GM21786 (cell line): ENCODE results near the gene SPATA31E1.
"Not testable (repeated sequence)": the region's sequence is repeated elsewhere in the genome, so short reads cannot be mapped to it uniquely, and the experiment has no call there.

Experiments used
- ATAC-seq: cut with Tn5 transposase; IDR thresholded peaks from one replicate; pipeline ENCODE4 v1.9.1; 2021; ENCODE audit not compliant: unreplicated experiment

Gene SPATA31E1

DNA sequence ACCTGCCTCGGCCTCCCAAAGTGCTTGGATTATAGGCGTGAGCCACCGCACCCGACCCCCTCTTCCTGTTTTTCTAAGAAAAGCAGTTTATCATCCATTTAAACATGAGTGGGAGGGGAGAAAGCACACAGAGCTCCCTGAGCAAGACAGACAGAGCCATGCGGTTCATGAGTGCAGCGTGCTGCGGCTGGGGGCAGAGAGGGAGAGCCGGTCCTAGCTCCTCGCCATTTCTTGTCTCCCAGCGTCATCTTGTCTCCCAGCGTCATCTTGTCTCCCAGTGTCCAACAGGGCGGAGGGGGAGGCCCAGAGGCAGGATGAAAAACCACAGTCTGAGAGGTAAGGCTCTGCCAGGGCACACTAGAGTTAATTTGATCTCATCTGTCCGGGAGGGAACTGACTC is 36.3 kb downstream of the SPATA31E1 start:
- ATAC-seq = not testable (repeated sequence)

DNA sequence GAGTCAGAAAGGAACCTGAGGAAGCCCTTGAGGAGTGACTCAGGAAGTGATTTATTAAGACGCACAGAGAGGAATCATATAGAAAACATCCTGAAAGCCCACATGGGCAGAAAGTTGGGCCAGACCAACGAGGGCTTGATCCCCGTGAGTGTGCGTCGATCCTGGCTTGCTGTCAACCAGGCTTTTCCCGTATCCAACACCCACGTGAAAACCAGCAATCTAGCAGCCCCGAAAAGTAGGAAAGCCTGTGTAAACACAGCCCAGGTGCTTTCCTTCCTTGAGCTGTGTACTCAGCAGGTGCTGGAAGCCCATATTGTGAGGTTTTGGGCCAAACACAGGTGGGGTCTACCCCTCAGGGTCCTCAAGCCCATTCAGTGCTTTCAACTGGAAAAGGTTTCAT is 38.9 kb downstream of the SPATA31E1 start:
- ATAC-seq = not testable (repeated sequence)

DNA sequence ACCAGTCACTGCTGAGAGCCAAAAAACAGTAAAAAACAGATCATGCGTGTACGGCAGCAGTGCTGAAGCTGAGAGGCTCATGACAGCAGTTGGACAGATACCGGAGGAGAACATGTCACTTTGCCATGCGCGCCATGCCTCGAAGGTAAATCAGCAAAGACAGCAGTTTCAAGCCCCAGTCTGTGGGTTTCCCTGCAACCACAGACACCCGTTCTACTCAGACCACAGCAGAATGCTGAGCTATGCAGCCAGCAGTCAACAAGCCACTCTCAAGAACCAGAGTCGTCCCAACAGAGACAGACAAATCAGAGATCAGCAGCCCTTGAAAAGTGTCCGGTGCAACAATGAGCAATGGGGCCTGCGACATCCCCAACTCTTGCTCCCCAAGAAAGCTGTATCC is 40.3 kb downstream of the SPATA31E1 start:
- not testable (repeated sequence) for ATAC-seq

DNA sequence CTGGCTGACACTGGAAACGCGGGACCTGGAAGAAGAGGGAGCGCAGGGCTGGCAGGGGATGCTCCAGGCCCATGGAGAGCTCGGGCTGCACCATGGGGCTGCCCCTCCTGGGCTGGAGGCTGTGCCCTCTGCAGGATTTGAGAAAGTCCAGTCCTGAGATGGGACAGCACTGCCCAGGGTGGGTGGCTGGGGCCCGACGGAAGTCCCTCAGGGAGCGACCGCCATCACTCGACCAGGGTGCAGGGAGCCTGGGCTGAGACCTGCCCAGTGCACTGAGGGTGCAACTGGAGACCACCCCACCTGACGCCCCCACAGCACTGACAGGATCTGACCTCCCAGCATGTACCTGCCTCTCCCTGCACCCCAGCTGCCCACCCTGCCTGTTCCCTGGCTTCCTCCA is 42.2 kb downstream of the SPATA31E1 start:
- not testable (repeated sequence) for ATAC-seq

DNA sequence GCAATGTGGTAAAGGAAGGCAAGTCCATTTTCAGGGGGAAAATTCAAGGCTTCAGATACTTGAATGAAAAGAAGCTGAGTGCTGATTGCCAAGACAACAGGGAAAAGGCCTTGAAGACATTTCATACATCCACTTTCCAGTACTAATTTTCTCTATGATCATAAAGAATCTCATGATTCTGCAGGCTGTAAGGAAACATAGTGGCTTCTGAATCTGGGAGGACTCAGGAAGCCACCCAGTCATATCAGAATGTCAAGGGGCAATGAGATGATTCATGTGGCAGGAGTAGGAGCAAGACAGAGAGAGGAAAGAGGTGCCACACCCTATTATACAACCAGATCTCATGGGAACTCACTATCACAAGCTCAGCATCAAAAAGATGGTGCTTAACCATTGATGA is 46.5 kb downstream of the SPATA31E1 start:
- ATAC-seq = not testable (repeated sequence)

DNA sequence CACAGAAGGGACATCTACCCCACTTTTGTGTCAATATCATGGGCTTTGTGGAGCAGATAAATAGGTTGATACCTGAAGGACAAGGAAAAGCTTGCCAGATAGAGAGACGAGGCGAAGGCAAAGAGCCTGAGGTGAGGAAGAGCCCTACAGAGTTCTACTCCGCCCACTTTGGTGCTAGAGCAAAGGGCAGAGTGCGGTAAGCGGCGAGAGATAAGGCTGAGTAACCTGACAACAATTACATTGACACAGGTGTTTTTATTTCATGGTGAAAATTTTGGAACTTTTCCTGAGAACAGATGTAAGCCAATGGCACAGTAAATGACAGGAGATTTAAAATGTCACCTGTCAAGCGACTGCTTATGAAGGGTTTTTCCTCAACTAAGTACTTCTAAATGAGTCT is 51.8 kb downstream of the SPATA31E1 start:
- not testable (repeated sequence) for ATAC-seq

DNA sequence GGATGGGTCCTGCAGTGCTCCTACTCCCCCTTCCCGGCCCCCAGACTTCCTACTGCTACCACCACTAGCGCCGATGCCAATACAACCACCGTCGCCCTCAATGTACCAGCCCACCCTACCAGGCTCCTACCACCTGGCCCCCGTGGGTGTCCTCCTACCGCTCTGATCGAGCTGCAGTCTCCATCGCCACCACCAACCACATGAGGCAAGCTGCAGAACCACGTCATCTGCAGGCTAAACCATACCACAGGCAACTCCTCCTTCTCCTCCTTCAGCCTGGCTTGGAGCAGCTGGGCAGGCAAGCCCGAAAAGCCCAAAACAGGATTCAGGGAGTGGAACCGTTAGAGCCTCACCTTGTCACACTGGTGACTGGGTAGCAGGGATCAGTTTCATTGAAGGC is 54.7 kb downstream of the SPATA31E1 start:
- ATAC-seq = not testable (repeated sequence)

DNA sequence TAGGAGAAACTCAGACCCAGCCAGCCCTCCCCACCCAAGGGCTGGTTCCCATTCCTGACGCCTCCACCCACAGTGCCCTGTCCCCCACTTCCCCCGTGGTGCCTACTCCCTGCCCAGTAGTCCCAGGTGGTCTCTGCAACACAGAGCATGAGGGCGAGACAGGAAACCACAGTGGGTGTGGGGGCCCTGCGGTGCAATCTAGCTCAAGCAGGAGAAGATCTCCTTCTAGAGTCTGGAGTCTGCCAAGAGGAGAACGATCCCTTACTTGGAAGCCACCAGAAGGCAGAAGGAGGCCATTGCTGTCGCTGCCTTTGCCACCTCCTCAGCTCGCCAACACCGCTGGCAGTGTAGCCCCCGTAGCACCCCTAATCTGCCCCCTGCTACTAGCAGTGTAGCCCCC is 55.2 kb downstream of the SPATA31E1 start:
- not testable (repeated sequence) for ATAC-seq

DNA sequence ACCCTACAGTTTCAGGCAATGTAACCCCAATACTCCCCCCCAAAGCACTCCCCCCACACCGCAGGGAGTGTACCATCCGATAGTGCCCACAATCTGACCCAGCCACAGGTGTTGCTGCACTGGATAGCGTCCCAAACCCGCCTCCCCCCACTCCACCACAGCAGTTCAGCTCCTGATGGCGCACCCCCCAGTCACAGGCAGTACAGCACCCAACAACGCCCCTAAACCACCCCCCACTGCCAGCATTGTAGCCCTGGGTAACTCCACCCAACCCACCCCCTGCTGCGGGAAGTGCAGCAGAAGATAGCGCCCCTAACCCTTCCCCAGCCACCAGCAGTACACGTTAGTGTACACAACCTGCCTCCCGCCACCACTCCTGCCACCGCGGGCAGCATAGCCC is 55.7 kb downstream of the SPATA31E1 start:
- not testable (repeated sequence) for ATAC-seq
